HK-2 (cell line): ENCODE results near the gene ADIRF.
"Not testable (repeated sequence)": the region's sequence is repeated elsewhere in the genome, so short reads cannot be mapped to it uniquely, and the experiment has no call there.

Experiments
- DNase-seq: peaks from one replicate; pipeline ENCODE4 v3.0.0-alpha.2; 2018; ENCODE audit not compliant: unreplicated experiment

Gene ADIRF

GRCh38 chr10:86946213-86947155, 21.8 kb upstream of the ADIRF start:
- DNase-seq: no peak

GRCh38 chr10:86947806-86948205, 20.5 kb upstream of the ADIRF start:
- not testable (repeated sequence) for DNase-seq

- DNase-seq: no peak
These were observed 17.9 kb upstream of the ADIRF start for GRCh38 chr10:86950349-86950748.

GRCh38 chr10:86951184-86951761, 17.0 kb upstream of the ADIRF start:
- no peak for DNase-seq

- no peak for DNase-seq
These were observed 16.2 kb upstream of the ADIRF start for GRCh38 chr10:86952106-86952505.

- not testable (repeated sequence) for DNase-seq
These were observed 15.6 kb upstream of the ADIRF start for GRCh38 chr10:86952697-86953096.

- DNase-seq: no peak
These were observed 14.3 kb upstream of the ADIRF start for GRCh38 chr10:86953747-86954680.

- DNase-seq: no peak
These were observed 13.4 kb upstream of the ADIRF start for GRCh38 chr10:86954681-86955500.

- DNase-seq: no peak
These were observed 12.6 kb upstream of the ADIRF start for GRCh38 chr10:86955501-86956194.

- no peak for DNase-seq
These were observed 12.0 kb upstream of the ADIRF start for GRCh38 chr10:86956195-86956847.

- no peak for DNase-seq
These were observed 11.3 kb upstream of the ADIRF start for GRCh38 chr10:86956848-86957448.

- no peak for DNase-seq
These were observed 10.7 kb upstream of the ADIRF start, which contains the start of gene MMRN2 for GRCh38 chr10:86957471-86958115. TSS of gene MMRN2 (minus strand) at chr10:86957615. CDS start at chr10:86957541, 74 bp downstream.

GRCh38 chr10:86958116-86958900, 10.0 kb upstream of the ADIRF start, which contains the start of gene SNCG:
TSS of gene SNCG (plus strand) at chr10:86958599. CDS start at chr10:86958698, 99 bp downstream.
- no peak for DNase-seq

GRCh38 chr10:86958901-86959736, 9.2 kb upstream of the ADIRF start:
- DNase-seq: peak; percentile 68

- no peak for DNase-seq
These were observed 8.6 kb upstream of the ADIRF start for GRCh38 chr10:86959737-86960002.

- no peak for DNase-seq
These were observed 8.0 kb upstream of the ADIRF start for GRCh38 chr10:86960003-86960862.
